HCT116 (cell line): ENCODE data around the gene SLC4A11. TPM values are rescaled to one million over a fixed set of nuclear protein-coding genes. Genes with fewer than 3 reads are reported as not detected.

Source experiments
- ATAC-seq: fragments of 200-7000 bp; cut with Tn5 transposase; 2 replicates; pipeline ENCODE4 v1.9.1; 2020; ENCODE audit warnings: mild to moderate bottlenecking, moderate library complexity
- BruUV-seq: library from RNA; stranded (reverse); fragments of 400-500 nt; replicated peaks from 2 replicates; lab custom pipeline; 2021; lab: Mats Ljungman, UMichigan
- CTCF ChIA-PET: fragments of 300-600 bp; sonication (Branson Sonifier 250); formaldehyde crosslinking; loops from one replicate; lab custom pipeline; 2021; ENCODE audit warnings: antibody characterized with exemption; lab: Charles Lee
- POLR2A ChIA-PET: fragments of 300-600, 350-600 bp; sonication (Branson Sonifier 250); formaldehyde crosslinking; loops from one replicate; lab custom pipeline; 2021; ENCODE audit warnings: antibody characterized with exemption; lab: Charles Lee
- RAD21 ChIA-PET, 2 experiments: fragments of 300-600 bp; sonication (Branson Sonifier 250); formaldehyde crosslinking; loops; one replicate each; lab custom pipeline; 2023; ENCODE audit warnings: low total read pairs in 2 of 2; ENCODE audit not compliant: uncharacterized antibody in 2 of 2, unreplicated experiment in 2 of 2, low non-redundant PET in 1 of 2; lab: Charles Lee
- DNase-seq: peaks from one replicate; pipeline ENCODE4 v3.0.0-alpha.2; 2010; ENCODE audit warnings: low read depth, low spot score
- H2AFZ ChIP-seq: fragments of 200-600 bp; shearing (Covaris generic), sonication (generic); 2 replicates; pipeline ENCODE4 v1.6.1; 2017; ENCODE audit warnings: low read depth, mixed run types, mixed read lengths, antibody characterized with exemption, low read length; ENCODE audit not compliant: poor library complexity, severe bottlenecking
- H3K27ac ChIP-seq: 2 replicates; pipeline ENCODE4 v1.5.1; 2012; ENCODE audit warnings: low read depth, low read length
- H3K27me3 ChIP-seq: fragments of 200-600 bp; sonication (generic); 2 replicates; pipeline ENCODE4 v1.6.1; 2016; ENCODE audit warnings: mixed run types, low read length, mixed read lengths; ENCODE audit not compliant: insufficient read depth
- H3K36me3 ChIP-seq, 2 experiments: fragments of 200-500 bp in 1 of 2; fragments of 200-600 bp in 1 of 2; sonication (Bioruptor generic) in 1 of 2; sonication (generic) in 1 of 2; 2 replicates each; pipeline versions ENCODE4 v1.5.1 to v1.6.1; 2014 to 2016; ENCODE audit warnings: low read length in 2 of 2, inconsistent platforms in 1 of 2, mixed read lengths in 1 of 2, mixed run types in 1 of 2; ENCODE audit not compliant: insufficient read depth in 2 of 2, control insufficient read depth in 1 of 2
- H3K4me1 ChIP-seq, 2 experiments: fragments of 200-600 bp in 1 of 2; sonication (generic) in 1 of 2; 2 replicates each; pipeline versions ENCODE4 v1.5.1 to v1.6.1; 2012 to 2017; ENCODE audit warnings: low read length in 2 of 2, inconsistent platforms in 1 of 2, mild to moderate bottlenecking in 1 of 2, mixed read lengths in 1 of 2, mixed run types in 1 of 2, moderate library complexity in 1 of 2; ENCODE audit not compliant: insufficient read depth in 2 of 2, control insufficient read depth in 1 of 2
- H3K4me2 ChIP-seq: fragments of 200-600 bp; sonication (generic); 2 replicates; pipeline ENCODE4 v1.6.1; 2017; ENCODE audit warnings: mixed run types, low read length, mixed read lengths
- H3K4me3 ChIP-seq, 2 experiments: fragments of 200-600 bp in 1 of 2; sonication (generic) in 1 of 2; replicated peaks in 1 of 2; 2 replicates each; pipeline ENCODE4 v1.5.1; 2011 to 2016; ENCODE audit warnings: low read length in 2 of 2, control low read depth in 1 of 2, low read depth in 1 of 2, mild to moderate bottlenecking in 1 of 2, mixed read lengths in 1 of 2, mixed run types in 1 of 2
- H3K79me2 ChIP-seq: fragments of 200-600 bp; sonication (generic); 2 replicates; pipeline ENCODE4 v1.6.1; 2017; ENCODE audit warnings: mild to moderate bottlenecking, mixed run types, low read length, moderate library complexity, mixed read lengths; ENCODE audit not compliant: insufficient read depth
- H3K9ac ChIP-seq: fragments of 200-600 bp; sonication (generic); 2 replicates; pipeline ENCODE4 v1.6.1; 2016; ENCODE audit warnings: low read length, mixed read lengths
- H3K9me2 ChIP-seq: fragments of 200-600 bp; sonication (generic), shearing (Covaris generic); 2 replicates; pipeline ENCODE4 v1.6.1; 2017; ENCODE audit warnings: mixed run types, mild to moderate bottlenecking, moderate library complexity; ENCODE audit not compliant: insufficient read depth
- H3K9me3 ChIP-seq, 2 experiments: fragments of 200-500 bp in 1 of 2; fragments of 200-600 bp in 1 of 2; sonication (Bioruptor generic) in 1 of 2; sonication (generic) in 1 of 2; 2 replicates each; pipeline ENCODE4 v1.6.1; 2014 to 2017; ENCODE audit warnings: low read length in 2 of 2, mixed read lengths in 2 of 2, inconsistent platforms in 1 of 2, low read depth in 1 of 2, mild to moderate bottlenecking in 1 of 2, mixed run types in 1 of 2, moderate library complexity in 1 of 2; ENCODE audit not compliant: control insufficient read depth in 1 of 2, insufficient read depth in 1 of 2
- H4K20me1 ChIP-seq: fragments of 200-600 bp; sonication (generic), shearing (Covaris generic); 2 replicates; pipeline ENCODE4 v1.6.1; 2017; ENCODE audit warnings: mixed run types, mild to moderate bottlenecking, moderate library complexity; ENCODE audit not compliant: insufficient read depth
- CTCF ChIP-seq, 3 experiments: fragments of 200-600 bp in 1 of 3; sonication (generic) in 1 of 3; IDR thresholded peaks in 2 of 3; conservative IDR thresholded peaks in 1 of 3; 2 replicates each; pipeline ENCODE4 v1.5.1; 2012 to 2017; ENCODE audit warnings: low read depth in 2 of 3, low read length in 2 of 3, antibody characterized with exemption in 1 of 3, borderline replicate concordance in 1 of 3, control low read depth in 1 of 3, mild to moderate bottlenecking in 1 of 3, mixed read lengths in 1 of 3, mixed run types in 1 of 3, moderate library complexity in 1 of 3; ENCODE audit not compliant: insufficient read depth in 1 of 3
- EGR1 ChIP-seq: IDR thresholded peaks from 2 replicates; pipeline ENCODE4 v1.6.1; 2012; ENCODE audit warnings: low read depth
- EZH2phosphoT487 ChIP-seq: fragments of 200-600 bp; IDR thresholded peaks from 2 replicates; pipeline ENCODE4 v1.6.1; 2018; ENCODE audit warnings: antibody characterized with exemption, borderline replicate concordance
- POLR2A ChIP-seq: IDR thresholded peaks from 2 replicates; pipeline ENCODE4 v1.7.0; 2011; ENCODE audit warnings: borderline replicate concordance; ENCODE audit not compliant: insufficient read depth, insufficient read length; ENCODE audit errors: extremely low read depth
- RAD21 ChIP-seq: IDR thresholded peaks from 2 replicates; pipeline ENCODE4 v1.6.1; 2012; ENCODE audit warnings: low read depth, mild to moderate bottlenecking
- REST ChIP-seq: IDR thresholded peaks from 2 replicates; pipeline ENCODE4 v1.6.1; 2012; ENCODE audit warnings: low read depth
- ZBTB33 ChIP-seq: IDR thresholded peaks from 2 replicates; pipeline ENCODE4 v1.6.1; 2011; ENCODE audit warnings: mild to moderate bottlenecking, low read length, moderate library complexity; ENCODE audit not compliant: insufficient replicate concordance; ENCODE audit errors: extremely low read depth
- intact Hi-C: fragments of 100-400 bp; cut with micrococcal nuclease; formaldehyde crosslinking; loops from 2 replicates; pipeline ENCODE4 v1.10.0; 2022
- total RNA-seq: library from RNA; stranded (reverse); gene quantifications from one replicate; pipeline ENCODE4 v1.2.1, GENCODE V29; 2021; ENCODE audit not compliant: unreplicated experiment

SLC4A11 gene
- total RNA-seq, 1 experiment from 2014 or later, result 22.7 TPM

DNA sequence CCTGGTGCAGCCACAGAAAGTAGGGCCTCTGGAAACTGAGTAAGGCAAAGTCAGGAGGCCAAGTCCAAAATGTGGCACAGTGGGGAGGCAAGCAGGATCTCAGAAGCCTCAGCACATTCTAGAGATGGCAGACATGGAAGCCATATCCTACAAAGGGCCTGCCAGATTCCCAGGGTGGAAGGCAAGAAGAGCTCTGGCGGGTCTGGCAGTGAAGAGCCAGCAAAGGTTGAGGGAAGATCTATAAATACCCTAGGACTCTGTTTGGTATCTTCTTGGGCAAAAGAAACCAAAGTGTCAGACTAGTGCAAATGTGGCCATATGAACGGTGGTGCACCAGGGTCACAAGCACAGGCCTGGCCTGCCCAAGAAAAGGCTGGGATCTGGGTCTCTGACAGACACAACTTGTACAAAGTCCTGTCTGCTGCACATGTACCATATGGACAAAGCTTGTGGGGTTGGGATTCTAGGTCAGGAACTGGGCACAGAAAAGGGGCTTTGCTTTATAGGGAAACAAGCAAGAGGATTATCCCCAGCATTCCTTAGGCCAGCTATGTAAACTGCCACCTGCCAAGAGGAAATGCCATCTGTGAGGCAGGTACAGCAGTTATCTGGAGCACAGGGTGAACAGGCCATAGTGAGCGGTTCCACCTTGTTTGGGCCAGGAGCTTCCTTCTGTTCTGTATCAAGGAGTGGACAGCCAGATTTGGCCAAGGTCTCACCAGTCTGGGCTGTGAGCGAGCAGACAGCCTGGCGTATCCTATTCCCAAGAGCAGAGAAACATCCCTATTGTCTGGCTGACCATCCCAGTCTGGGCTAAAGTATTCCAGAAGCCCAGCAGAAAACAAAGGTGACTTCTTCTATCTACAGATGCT is 36.3 kb upstream of the SLC4A11 start (continued):
- TF ChIP-seq REST (no peak), EGR1 (no peak), ZBTB33 (no peak), EZH2phosphoT487 (no peak)
- TF ChIP-seq, all 23 proteins: peak for 0

DNA sequence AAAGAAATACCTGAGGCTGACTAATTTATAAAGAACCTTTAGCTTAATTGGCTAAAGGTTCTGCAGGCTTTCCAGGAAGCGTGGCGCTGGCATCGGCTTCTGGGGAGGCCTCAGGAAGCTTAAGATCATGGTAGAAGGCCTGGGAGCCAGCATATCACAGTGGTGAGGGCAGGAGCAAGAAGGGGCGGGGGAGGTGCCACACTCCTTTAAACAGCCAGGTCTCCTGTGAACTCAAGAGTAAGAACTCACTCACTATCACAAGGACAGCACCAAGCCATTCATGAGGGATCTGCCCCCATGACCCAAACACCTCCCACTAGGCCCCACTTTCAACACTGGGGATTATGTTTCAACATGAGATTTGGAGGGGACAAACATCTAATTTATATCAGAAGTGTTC is 34.4 kb upstream of the SLC4A11 start:
- Histone ChIP-seq H3K27ac (no peak overlapping the region), H3K36me3 (no peaks in the 10 kb centered on the region; a peak in 1 of 4 replicates), H3K4me3 (no peak overlapping the region), H2AFZ (no peak overlapping the region), H3K27me3 (no peaks in the 10 kb centered on the region), H3K9me2 (no peaks in the 10 kb centered on the region), H3K4me1 (no peaks in the 10 kb centered on the region), H3K4me2 (no peak overlapping the region), H3K9me3 (no peaks in the 10 kb centered on the region), H4K20me1 (no peaks in the 10 kb centered on the region), H3K9ac (no peak overlapping the region), H3K79me2 (no peaks in the 10 kb centered on the region)
- intact Hi-C loops, result no loop called here
- ChIA-PET CTCF (no interaction called here), RAD21 (no interaction called here), POLR2A (no interaction called here)
- DNase-seq (no peak), ATAC-seq (no peak)
- no TSS peak for BruUV-seq
- TF ChIP-seq CTCF (IDR thresholded peaks at IDR 0.05 in 2 of 3, conservative IDR thresholded peaks at IDR 0.05 in 1 of 3; ENCODE audit: borderline replicate concordance in 1 of 3, insufficient read depth in 1 of 3, low read depth in 2 of 3, low read length in 2 of 3) (no peak), REST (no peak), RAD21 (no peak), EZH2phosphoT487 (no peak), POLR2A (no peak)
